ENCODE data around the gene ITGB4.

GRCh38 chr17:75795820-75796607 is 74.8 kb downstream of the ITGB4 start:
- no peak for TF ChIP-seq JUN (IDR thresholded peaks at IDR 0.05; ENCODE audit: borderline replicate concordance, low read depth, low read length)
- TF ChIP-seq JUN (CRISPR knock-in tag; IDR thresholded peaks at IDR 0.05; ENCODE audit: borderline replicate concordance), result no peak
- no peak for TF ChIP-seq CTCF (IDR thresholded peaks at IDR 0.05 in 2 of 3, conservative IDR thresholded peaks at IDR 0.05 in 1 of 3; ENCODE audit: insufficient read depth in 2 of 3, low read depth in 1 of 3, low read length in 3 of 3)
- TF ChIP-seq JUNB (CRISPR knock-in tag; conservative IDR thresholded peaks at IDR 0.05), result no peak

All from K562 (cell line).